Dedifferentiated amniotic fluid mesenchymal stem cell (primary cell): ENCODE data around the gene HIPK2.

Experiments
- DNase-seq: peaks from one replicate; pipeline ENCODE4 v3.0.0-alpha.2; 2016; ENCODE audit errors: extremely low spot score

The HIPK2 gene

GRCh38 chr7:139783647-139784385 lies 6.0 kb upstream of the HIPK2 start:
- no peak for DNase-seq

DNA sequence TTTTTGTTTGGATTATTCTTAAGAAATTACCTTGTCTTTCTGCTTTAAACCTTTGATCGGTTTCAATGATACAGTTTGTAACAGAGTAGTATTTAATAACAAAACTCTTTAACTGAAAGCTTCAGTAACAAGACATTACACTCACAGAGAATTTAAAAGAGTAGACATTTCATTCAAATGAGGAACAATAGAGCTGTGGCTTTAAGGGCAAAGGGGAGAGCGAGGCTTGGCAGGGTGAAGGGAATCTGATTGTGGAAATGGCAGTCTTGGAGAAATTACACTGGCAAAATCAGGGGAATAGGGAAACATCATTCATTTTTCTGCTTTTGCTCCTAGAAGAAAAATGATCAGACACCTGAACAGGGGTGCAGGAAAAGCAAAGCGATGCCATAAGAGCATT lies 5.1 kb upstream of the HIPK2 start:
- DNase-seq: no peak

DNA sequence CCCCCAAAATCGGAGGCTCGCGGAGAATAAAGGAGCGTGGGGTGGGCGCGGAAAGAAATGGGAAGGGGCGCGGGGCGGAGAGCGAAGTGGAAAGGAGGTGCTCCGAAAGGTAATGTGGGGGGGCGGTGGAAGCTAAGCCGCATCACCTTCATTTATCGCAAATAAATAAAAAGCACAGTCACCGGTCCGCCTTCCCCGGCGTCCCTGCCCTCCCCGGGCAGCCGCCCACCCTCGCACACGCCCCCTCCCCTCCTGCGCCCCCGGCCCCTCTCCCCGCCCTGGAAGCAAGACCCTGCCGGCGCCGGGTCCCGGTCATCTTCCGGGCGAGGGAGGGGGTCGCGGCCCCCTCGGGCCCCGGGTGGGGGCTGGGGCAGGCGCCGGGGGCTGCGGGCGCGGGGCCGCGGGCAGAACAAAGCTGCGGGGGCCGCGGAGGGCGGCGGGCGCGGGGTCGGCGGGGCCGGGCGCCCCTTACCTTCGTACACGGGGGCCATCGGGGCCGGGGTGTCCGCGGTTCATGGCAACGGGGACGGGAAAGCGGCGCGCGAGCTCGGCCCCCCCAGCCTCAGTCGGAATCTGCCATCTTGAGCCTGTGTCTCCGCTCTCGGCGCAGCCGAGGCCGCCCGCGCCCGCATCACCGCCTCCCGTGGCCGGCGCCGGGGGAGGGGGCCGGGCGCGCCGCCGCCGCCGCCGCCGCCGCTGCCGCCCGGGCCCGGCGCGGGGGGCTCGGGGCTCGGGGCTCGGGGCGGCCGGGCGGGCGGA lies 486 bp downstream of the HIPK2 start:
- no peak for DNase-seq

DNA sequence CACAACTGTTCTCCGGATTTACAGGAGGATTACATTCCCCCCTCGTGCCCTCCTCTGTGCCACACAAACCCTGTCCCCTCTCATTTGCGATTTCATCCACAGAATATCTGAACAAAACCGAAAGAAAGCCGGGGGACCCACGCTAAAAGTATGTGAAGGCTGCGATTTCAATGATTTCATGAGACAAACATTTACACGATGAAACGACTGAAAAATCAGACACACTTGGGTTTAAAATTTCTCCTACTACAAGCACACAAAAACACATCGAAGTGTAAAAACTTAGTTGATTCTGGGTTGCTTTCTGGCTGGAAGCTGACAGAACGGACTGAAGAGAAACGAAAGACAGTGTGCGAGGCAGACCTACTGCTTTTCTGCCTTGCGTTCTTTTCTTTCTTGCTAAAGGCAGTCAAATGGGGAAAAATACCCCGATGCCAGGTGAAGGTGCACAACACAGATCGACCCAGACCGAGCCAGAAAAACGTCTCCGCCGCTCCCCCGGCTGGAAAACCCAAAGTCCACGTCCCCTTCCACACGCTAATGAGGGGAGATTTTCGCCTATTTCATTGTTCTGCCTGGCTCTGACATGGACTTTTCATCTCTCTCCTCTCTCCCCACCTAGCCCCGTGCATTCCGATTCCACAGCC lies 1.2 kb downstream of the HIPK2 start:
- peak; percentile 65 for DNase-seq

DNA sequence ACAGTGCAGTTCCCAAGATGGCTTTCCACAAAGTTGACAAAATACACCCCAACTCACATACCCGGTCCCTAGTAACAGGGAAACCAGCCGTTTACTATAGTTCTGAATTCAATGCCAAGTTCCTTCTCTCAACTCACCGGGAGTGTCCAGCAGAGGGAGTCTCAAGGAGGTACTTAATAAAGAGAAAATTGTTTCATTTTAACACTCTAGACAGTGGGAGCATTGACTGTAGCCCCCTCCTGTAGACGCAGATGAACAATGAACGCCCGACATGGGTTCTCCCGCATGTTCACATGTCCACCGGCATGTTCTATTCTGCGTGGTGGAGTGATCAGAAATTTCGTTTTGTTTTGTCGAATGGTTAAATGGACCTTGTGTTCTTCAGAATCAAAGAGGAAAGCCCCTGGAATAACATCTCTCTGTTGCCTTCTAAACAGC lies 1.9 kb downstream of the HIPK2 start:
- DNase-seq: peak; percentile 82

DNA sequence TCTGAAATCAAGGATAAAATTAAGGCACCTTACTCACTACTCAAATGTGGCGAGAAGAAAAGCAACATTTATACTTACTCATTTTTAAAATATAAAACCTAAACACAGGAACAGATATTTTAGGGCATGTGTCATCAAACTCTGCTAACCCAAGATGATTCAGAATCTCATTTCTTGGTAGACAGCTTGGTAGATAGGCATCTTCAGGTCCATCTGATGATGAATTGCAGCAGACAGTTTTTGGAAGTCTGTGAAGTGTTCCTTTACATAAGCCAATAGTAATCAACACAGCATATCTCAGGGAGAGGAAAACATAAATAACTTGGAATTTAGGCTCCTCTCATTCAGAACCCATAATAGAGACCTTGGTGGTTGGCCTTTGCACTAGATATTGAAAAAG lies 3.4 kb downstream of the HIPK2 start:
- peak; percentile 75 for DNase-seq

GRCh38 chr7:139773371-139773770 lies 4.4 kb downstream of the HIPK2 start:
- no peak for DNase-seq

GRCh38 chr7:139772873-139773272 lies 4.9 kb downstream of the HIPK2 start:
- DNase-seq: no peak

- DNase-seq: no peak
Observed at GRCh38 chr7:139772115-139772514, 5.7 kb downstream of the HIPK2 start.

DNA sequence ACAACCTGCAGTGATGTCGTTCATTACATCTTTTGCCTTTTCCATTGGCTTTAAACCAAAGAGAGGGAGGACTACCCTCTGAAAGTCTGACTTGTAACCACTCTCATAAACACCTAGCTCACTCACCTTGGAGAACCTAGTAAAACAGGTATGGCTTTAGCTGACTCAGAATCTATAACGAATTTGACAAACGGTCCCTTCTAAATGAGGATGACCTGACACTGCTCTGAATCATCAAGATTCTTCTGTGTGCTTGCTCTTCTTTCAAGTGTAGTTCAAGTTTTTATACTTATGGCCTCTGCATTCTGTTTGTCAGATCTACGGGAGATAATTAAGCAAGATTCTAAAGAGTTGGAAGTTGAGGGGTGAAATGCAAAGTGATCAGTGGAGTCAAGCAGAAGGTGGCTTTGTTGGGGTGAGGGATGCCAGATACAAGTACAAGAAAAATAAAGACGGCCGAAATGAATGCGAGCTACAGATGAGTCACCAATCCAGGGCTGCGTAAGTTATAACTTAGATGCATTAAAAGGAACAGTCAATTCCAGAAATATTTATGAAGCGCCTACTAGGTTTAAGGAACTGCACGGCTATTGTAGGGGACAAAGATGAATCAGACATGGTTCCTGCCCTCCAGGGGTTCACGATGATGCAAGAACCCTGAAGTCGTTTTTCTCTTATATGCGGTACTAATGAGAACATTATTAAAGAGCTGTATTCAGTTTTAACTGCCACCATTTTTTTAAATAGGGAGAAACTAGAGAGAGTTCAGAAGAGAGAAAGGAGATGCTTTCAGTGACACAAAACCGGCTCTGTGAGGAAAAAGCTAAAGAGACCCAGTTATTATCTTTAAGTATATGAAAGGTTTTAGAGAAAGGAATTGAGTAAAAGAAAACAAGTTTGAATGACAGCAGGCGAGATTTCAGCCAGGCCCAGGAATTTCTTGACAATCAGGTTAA lies 6.5 kb downstream of the HIPK2 start:
- peak; percentile 72 for DNase-seq

DNA sequence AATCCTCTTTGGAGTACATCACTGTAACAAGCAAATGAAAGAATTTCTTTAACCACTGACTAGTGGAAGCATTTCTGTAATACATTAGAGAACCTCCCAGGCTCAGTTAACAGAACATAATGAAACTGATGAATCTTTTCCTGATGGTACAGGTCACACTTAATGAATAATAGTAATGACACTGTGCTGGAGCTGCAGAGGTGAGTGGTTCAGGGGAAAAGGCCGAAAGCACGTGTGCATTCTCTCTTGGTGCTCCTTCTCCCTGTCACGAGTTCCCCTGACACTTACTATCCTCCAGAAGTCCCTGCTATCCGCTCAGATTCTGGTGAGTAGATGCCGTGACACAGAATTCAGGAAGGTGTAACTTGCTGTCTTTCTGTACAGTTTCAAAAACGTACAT lies 8.0 kb downstream of the HIPK2 start:
- DNase-seq: no peak

DNA sequence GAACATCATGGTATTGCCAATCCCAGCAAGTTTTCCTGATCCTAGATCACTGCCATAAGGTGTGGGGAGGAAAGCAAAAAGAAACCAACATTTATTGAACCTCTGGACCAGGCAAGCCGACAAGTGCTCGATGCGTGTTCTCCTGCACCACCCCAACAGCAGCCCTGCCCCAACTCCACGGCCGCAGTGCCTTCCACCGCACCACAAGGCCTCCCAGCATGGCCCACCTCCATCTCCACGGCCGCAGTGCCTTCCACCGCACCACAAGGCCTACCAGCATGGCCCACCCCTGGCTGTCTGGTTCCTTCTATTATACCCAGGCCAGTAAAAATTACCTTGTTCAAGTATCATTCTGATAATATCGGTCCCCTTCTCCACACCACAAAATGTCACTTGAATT lies 8.7 kb downstream of the HIPK2 start:
- DNase-seq: no peak

DNA sequence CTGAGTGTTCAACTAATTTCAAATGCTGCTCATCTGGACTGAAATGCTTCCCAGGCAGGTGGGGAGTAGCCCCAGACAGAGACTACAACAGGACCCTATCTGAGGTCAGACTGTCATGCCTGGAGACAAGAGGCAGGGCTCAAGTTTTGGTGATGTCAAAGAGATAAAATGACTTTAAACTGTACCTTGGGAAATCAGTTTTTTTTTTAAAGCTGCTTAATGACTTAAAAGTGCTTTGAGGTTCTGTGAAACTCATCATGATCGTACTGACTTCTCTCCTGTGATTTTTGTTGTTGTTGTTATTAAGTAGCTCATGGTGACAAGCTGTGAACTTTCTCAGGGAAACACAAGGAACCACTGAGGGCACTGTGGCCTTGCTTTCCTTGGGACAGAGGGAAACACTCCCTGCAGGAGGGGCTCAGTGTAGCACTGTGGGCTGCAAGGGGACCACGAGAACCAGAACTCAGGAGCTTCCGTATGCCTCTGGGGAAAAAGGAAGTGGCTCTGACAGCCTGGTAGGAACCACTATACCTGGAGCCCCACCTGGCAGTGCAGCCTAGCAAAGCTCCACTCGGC lies 9.5 kb downstream of the HIPK2 start:
- DNase-seq: no peak

- DNase-seq: no peak
Observed at GRCh38 chr7:139767561-139767982, 10.2 kb downstream of the HIPK2 start.

DNA sequence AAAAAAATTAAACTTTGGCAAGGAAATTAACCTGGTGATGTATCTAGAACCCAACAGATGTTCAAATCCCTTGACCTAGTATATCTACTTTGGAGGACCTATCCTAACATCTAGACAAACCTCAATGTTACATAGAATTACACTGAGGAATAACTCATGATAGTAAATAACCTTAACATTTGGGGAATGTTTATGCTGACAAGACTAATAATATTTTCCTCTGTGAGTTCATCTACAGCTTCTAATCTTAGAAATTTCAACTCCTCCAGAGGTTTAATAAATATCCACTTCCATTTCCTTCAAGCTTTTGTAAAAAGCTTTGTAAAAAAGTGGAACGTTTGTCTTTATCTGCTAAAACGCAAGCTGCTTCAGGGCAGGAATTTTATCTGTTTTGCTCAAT lies 12.7 kb downstream of the HIPK2 start:
- no peak for DNase-seq

DNA sequence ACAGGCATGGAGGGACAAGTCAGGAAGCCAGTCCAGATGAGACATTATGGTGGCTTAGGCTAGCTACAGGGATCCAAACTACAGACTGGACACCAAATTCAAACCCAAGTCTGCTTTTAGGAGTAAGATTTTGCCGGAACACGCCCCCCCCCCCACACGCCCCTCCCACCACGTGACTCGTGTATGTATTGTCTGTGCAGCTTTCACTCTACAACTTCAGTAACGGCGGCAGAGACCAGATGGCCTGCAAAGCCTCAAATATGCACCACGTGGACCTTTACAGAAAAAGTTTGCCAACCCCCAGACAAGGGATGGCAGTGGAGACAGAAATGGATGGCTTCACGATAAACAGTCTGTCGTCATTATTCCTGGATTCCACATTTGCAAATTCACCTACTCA lies 14.5 kb downstream of the HIPK2 start:
- no peak for DNase-seq

DNA sequence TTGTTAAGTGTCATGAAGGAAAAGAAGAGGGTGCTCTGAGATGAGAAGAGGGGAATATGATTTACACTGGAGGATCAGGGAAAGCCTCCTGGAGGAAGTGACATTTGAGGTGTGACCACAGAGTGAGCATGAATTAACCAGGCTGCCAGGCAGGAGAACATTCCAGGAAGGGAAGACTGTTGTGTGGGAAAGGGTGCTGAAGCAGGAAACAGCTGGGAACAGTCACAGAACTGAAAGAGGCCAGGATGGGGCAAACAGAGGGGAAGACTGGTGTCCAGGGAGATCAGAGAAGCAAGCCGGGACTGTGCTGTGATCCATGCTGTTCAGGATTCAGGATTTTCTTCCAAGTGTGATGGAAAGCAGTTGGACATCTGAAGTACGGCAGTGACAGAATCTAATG lies 14.9 kb downstream of the HIPK2 start:
- DNase-seq: no peak

- no peak for DNase-seq
Observed at GRCh38 chr7:139758388-139758787, 19.4 kb downstream of the HIPK2 start.

GRCh38 chr7:139757968-139758367 lies 19.8 kb downstream of the HIPK2 start:
- DNase-seq: no peak

DNA sequence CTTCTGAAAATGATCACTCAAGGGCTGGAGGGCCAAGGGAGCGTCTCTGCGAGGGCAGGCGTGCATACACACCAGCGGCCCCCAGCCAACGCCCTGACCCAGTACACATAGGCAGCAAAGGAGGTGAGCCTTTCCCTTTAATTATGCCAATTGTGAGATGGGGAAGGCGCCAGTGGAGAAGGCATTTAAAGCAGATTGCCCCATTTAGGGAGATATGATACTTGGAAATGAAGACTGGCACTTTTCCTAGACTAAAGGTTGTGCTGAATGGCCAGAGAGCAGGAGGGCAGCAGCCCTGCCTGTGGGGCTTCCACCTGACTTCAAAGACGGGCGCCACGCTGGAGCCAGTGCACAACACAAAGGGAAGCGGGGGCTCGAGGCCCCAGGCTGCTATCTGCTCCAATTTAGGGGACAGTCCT lies 24.1 kb downstream of the HIPK2 start:
- no peak for DNase-seq

- no peak for DNase-seq
Observed at GRCh38 chr7:139753081-139753692, 24.6 kb downstream of the HIPK2 start.
